Muscle of arm (tissue), 12 donors: ENCODE data around the gene HECTD4. TPM values are rescaled to one million over a fixed set of nuclear protein-coding genes. Genes with fewer than 3 reads are reported as not detected.
A peak's percentile ranks its signal among the peaks of the same experiment; 100 is the strongest.
"Not testable (repeated sequence)": the region's sequence is repeated elsewhere in the genome, so short reads cannot be mapped to it uniquely, and the experiment has no call there.

Source experiments
- DNase-seq: peaks from one replicate; pipeline ENCODE4 v3.0.0-alpha.2; 2013
- polyA plus RNA-seq, 12 donors: library from polyadenylated mRNA; unstranded; fragments of 120-200 nt; gene quantifications; one replicate each; pipeline ENCODE4 v1.2.1, GENCODE V29; 2013; ENCODE audit not compliant: insufficient read length in 12 of 12

The HECTD4 gene
- polyA plus RNA-seq, 12 donors, result 36.2 to 76.7 (median 51.3) TPM; not detected in 1

GRCh38 chr12:112353393-112353792 lies 28.8 kb downstream of the HECTD4 start:
- DNase-seq, result no peak

DNA sequence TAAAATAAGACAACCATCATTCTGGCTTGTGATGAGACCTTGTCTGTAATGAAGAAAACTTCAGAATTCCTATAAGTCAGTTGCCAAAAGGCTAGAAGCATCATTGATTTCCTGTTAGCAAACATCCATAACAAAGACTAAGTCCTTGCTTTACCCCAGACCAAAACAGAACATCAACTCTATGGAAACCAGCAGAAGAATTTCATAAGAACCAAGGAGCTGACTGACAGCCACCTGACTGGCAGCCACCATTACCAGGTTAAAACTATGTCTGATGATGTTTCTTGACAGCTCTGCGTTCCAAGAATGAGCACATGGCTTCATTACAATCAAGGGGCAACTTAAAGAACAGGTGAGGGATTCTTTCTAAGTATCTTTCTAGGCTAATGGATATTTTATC lies 29.3 kb downstream of the HECTD4 start:
- no peak for DNase-seq

GRCh38 chr12:112350593-112351592 lies 31.3 kb downstream of the HECTD4 start:
- DNase-seq, result no peak

DNA sequence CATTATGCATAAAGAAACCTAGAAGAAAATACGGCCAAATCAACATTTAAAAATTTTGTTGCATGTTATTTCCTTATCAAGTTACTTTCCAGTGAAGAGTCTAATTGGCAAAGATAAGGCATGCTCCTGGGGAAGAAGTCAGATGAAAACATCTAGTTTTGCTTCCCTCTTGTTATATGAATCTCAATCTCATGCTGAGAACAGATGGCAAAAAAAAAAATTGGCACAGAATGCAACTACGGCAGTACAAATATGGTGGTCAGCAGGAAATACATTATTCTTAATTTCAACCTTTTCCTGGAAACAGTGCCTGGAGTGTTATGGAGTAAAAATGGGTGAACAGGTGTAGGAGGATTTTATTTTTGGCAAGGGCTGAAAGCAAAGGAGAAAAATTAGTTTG lies 32.8 kb downstream of the HECTD4 start:
- DNase-seq, result peak; percentile 17

DNA sequence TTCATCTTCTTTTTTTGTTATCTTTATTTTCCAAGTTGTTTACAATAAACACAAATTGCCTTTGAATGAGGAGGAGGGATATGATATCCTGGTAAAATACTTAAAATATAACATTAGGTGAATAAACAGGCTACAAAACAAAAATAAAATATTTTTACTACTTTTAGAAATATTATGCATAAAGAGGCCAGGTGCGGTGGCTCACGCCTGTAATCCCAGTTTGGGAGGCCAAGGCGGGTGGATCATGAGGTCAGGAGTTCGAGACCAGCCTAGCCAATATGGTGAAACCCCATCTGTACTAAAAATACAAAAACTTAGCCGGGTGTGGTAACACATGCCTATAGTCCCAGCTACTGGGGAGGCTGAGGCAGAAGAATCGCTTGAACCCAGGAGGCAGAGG lies 33.3 kb downstream of the HECTD4 start:
- not testable (repeated sequence) for DNase-seq

- DNase-seq, result no peak
Measured at GRCh38 chr12:112347581-112347982, 34.6 kb downstream of the HECTD4 start.

DNA sequence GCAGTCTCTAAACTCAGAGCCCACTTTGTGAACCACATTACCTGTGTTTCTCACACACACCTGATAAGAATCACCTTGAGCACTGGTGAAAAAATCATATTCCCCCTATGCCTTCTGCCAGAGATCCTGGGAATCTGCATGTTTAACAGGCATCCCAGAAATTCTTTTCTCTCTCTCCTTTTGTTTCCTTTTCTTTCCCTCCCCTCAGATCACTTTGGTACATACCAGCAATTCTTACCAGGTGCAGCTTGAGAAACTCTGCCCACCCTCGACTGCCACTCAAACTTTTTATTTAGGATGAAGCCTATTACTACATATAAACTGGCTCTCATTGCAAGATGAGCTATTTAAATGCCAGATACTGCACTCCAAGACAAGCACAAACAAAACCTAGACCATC lies 36.0 kb downstream of the HECTD4 start:
- no peak for DNase-seq

- DNase-seq, result no peak
Measured at GRCh38 chr12:112344220-112344619, 38.0 kb downstream of the HECTD4 start.

GRCh38 chr12:112342587-112342986 lies 39.6 kb downstream of the HECTD4 start:
- DNase-seq, result no peak

- no peak for DNase-seq
Measured at GRCh38 chr12:112341046-112341825, 41.0 kb downstream of the HECTD4 start.

DNA sequence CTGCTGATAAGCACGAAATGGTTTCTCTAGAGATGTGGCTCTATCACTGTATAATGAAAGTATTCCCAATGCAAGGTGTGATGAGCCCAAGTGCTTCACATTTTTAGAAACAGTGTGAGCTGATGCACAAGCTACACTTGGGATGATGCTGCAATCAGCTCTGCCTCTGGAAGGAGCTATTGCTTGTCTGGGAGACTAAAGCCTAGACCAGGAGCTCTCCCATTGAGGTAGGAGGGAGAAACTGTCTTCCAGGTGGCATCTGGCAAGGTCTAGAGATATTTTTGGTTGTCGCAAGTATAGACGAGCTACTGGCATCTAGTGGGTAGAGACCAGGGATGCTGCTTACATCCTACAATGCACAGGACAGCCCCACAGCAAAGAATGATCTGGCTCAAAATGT lies 42.0 kb downstream of the HECTD4 start:
- no peak for DNase-seq

DNA sequence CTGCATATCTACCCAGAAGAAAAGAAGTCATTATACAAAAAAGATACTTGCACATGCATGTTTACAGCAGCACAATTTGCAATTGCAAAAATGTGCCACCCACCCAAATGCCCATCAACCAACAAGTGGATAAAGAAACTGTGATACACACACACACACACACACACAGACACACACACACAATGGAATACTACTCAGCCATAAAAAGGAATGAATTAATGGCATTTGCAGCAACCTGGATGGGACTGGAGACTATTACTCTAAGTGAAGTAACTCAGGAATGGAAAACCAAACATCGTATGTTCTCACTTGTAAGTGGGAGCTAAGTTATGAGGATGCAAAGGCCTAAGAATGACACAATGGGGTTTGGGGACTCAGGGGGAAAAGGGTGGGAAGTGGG lies 47.2 kb downstream of the HECTD4 start:
- DNase-seq, result not testable (repeated sequence)

GRCh38 chr12:112333019-112333418 lies 49.2 kb downstream of the HECTD4 start:
- no peak for DNase-seq

DNA sequence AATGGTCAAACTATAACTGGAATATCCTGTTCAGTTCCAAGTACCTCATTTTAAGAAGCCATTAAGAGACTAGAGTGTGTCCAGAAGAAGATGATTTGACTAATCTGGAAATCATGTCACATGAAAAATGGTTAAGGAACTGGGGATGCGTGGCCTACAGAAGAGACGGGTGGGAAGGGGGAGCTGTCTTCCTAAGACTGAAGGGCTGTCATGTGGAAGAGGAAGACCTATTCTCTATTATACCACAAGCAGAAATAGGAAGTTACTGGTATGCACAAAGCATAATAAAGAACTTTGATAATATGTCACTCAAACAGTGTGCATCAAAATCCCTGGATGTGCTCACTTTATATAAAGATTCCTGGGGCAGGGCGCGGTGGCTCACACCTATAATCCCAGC lies 50.3 kb downstream of the HECTD4 start:
- DNase-seq, result no peak

GRCh38 chr12:112330706-112331105 lies 51.5 kb downstream of the HECTD4 start:
- no peak for DNase-seq

DNA sequence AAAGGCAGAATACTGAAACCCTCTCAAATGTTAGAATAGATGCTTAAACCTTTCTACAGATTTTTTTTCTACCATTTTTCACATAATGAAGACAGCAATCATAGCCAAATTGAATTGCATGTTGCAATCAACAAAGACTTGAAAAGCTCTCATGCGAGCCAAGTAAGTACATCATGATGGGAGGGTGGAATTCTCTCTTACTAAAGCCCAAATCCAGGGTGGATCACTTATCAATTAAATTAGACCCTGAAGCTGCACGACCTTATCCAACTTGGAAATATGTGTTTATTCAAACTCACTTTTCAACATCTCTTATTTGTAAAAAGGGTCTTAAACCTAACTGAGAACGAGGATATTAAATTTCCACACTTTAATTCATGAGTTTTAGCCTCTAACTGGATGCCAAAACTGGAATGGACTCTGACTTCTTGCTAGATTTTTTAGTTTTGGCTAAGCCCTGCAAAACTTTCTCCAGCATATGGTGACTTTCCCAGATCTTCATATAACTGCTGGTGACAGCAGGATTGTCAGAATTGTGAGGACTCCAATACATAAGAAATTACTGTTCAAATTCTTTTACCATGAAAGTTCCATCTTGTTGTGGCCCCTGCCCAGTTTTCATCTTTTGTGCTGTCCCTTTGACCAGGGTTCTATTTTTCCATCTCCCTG lies 53.6 kb downstream of the HECTD4 start:
- DNase-seq, result no peak

- no peak for DNase-seq
Measured at GRCh38 chr12:112327209-112327938, 54.9 kb downstream of the HECTD4 start.

GRCh38 chr12:112325622-112326207 lies 56.5 kb downstream of the HECTD4 start:
- no peak for DNase-seq

DNA sequence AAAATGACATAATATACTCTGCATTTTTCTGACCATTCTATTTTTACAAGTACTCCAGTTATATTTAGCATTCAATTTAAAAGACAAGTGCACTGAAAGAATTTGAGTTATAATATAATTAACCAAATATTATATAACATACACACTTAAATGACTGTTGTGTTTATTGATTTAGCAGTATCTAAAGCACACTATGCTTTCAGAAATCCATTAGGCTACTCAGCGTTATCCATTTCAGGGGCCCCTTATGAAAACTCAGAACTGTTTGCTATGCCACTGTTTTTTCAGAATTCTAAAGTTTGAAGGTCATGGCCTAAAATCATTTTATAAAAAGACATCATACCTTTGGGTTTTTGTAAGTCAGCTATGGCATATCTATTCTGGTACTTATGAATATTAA lies 57.1 kb downstream of the HECTD4 start:
- DNase-seq, result no peak

DNA sequence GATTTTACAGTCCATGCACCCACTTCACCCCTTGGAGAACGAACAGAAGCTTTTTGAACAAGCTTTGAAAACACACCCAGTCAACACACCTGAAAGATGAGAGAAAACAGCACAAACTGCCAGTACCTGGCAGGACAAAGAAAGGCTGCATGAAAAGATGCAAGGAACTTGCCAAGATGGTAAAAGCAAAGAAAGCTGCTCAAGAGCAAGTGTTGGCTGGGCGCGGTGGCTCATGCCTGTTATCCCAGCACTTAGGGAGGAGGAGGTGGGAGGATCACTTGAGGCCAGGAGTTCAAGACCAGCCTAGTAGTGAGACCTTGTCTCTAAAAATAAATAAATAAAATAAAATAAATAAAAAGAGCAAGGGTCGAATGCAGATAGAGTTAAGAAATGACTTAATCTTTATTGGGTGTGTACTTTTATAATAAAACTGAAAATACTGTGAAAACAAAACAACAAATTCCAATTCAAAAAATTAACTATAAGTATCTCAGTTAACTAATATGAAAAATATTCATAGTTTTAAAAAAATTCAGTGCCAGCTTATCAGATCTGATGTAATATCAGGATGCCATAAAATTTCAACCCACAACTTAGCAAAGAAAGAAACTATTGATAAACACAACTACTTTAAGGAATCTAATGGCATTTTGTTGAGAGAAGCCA lies 59.2 kb downstream of the HECTD4 start:
- DNase-seq, result no peak

DNA sequence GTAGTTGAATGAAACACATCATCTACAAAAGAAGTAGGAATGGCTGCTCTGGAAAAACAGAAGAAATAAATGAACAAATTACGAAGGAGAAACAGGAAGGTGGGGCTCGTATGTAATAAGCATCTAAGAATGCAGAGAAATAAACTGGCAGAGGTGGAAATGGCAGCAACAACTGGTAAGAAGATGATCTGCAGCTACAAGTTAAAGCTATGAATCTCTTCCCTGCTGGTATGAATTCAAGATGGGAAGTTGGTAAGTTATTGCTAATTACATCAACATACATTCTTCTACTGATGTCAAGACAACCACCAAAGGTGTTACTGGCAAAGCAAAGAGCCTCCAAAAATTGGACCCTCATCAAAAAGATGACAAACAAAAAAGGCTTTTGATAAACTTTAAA lies 59.8 kb downstream of the HECTD4 start:
- no peak for DNase-seq
